Body of pancreas (tissue), 4 donors: ENCODE data around the gene ADGRL3.

Experiments
- CTCF ChIP-seq, 7 experiments: fragments of 450-650 bp in 4 of 7; fragments of 200-600 bp in 3 of 7; sonication (generic) in 3 of 7; IDR thresholded peaks; one replicate each; pipeline ENCODE4 v1.5.1; 2016 to 2019; ENCODE audit warnings: antibody characterized with exemption in 7 of 7
- POLR2A ChIP-seq, 3 donors: fragments of 450-650 bp; IDR thresholded peaks; one replicate each; pipeline ENCODE4 v1.6.1; 2016; ENCODE audit warnings: antibody characterized with exemption in 3 of 3, mild to moderate bottlenecking in 2 of 3

GRCh38 chr4:61401771-61402170 lies 201.6 kb downstream of the ADGRL3 start:
- TF ChIP-seq CTCF (IDR thresholded peaks at IDR 0.05) (no peak), POLR2A (IDR thresholded peaks at IDR 0.05) (no peak)
